GM12801 (cell line): ENCODE measurements around the gene RPSA.

ENCODE experiments used
- TF ChIP-seq, protein P1 (sequence below): IDR thresholded peaks from one replicate; pipeline ENCODE4 v1.5.1; 2011; ENCODE audit warnings: control low read depth; ENCODE audit not compliant: insufficient read length; ENCODE audit errors: extremely low read depth

RPSA gene

DNA sequence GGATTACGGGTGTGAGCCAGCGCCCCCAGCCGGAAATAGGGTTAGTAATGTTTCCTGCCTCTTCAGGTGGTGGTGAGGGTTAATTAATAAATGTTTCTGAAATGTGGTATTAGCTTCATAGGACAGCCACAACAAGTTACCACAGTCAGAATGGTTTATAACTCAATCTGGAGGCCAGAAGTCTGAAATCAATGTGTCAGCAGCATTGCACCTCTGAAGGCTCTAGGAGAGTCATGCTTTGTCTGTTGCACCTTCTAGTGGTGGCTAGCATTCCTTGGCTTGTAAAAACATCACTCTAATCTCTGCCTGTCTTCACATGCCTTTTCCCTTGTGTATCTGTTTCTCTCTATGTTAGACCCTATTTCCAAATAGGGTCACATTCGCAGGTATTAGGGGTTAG is 7.8 kb upstream of the RPSA start:
- TF ChIP-seq, protein P1, sequence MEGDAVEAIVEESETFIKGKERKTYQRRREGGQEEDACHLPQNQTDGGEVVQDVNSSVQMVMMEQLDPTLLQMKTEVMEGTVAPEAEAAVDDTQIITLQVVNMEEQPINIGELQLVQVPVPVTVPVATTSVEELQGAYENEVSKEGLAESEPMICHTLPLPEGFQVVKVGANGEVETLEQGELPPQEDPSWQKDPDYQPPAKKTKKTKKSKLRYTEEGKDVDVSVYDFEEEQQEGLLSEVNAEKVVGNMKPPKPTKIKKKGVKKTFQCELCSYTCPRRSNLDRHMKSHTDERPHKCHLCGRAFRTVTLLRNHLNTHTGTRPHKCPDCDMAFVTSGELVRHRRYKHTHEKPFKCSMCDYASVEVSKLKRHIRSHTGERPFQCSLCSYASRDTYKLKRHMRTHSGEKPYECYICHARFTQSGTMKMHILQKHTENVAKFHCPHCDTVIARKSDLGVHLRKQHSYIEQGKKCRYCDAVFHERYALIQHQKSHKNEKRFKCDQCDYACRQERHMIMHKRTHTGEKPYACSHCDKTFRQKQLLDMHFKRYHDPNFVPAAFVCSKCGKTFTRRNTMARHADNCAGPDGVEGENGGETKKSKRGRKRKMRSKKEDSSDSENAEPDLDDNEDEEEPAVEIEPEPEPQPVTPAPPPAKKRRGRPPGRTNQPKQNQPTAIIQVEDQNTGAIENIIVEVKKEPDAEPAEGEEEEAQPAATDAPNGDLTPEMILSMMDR = no peak

DNA sequence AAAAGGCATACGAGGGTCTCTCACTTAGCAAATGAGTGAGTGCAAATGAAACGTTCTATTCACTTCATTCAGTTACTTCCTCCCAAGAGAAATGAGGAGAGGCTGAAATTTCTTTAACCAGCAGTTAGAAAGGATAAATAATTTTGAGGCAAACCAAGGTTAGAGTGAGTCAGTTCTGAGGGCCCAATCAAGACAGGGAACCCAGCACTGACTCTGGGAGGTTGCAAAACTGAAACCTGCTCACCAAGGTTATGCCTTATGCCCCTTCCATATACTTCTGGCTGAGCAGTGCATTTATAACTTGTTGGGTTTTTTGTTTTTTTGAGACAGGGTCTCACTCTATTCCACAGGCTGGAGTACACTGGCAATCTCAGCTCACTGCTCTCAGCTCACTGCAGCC is 4.5 kb upstream of the RPSA start:
- TF ChIP-seq, protein P1 = no peak

DNA sequence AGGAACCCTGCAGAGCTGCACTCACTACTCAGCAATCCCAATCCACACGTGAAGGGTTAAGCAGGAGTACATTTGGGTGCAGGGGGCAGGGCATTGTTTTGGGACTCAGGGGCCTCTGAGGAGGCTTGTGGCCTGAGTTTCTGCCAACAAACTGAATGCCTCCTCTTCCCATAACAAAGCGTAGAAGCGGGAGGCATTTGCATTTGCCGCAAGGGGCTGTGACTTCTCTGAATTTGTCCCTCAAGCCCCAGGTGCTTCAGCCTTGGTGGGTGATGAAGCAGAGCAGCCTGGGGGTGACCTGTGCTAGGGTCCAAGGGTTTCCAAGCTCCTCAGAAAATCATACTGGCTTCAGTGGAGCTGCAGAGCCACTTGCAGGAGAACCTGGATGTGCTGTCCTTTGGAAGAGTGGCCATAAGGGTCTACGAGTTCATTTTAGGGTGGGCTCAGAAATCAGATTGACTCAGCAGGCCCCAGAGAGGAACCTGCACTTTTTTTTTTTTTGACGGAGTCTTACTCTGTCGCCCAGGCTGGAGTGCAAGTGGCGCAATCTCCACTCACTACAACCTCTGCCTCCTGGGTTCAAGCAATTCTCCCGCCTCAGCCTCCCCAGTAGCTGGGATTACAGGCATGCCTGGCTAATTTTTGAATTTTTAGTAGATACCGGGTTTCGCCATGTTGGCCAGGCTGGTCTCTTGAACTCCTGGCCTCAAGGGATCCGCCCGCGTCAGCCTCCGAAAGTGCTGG is 1.4 kb upstream of the RPSA start:
- TF ChIP-seq, protein P1 = no peak

DNA sequence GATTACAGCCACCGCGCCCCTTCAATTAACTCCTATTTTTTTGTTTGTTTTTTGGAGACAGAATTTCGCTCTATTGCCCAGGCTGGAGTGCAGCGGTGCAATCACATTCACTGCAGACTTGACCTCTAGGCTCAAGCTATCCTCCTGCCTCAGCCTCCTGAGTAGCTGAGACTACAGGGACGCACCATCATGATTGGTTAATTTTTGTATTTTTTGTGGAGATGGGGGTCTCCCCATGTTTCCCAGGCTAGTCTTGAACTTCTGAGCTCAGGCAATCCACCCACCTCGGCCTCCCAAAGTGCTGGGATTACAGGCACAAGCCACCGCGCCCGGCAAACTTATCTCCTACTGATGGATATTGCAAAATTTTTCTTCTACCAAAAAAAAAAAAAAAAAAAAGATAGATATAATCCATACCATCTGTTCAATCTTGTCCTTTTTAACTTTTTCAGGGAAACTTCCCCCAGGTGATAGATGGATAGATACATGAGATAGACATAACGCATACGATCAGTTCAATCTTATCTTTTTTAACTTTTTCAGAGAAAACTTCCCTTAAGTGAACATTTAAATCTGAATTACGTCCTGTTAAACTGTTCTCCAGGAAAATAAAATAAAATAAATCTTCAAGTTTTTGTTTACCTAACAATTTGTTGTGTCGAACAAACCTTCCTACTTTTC is 693 bp upstream of the RPSA start:
- TF ChIP-seq, protein P1 = no peak

DNA sequence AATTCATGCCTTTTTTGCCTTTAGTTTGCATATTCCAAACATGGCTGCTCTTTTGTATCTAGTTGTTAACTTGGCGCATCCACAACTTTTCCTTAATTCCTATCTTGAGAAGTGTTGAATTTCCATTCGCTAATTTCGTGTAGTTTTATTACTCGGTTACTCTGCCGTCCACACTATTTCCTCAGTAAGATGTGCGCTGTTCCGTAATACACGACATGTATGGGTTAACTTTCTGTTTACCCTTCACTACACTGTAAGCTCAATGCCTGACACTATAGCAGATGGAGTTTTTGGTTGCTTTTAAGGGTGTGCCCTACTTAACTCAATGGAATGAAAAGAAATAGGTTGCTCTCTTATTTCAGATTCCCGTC is 724 bp downstream of the RPSA start:
- TF ChIP-seq, protein P1 = no peak

DNA sequence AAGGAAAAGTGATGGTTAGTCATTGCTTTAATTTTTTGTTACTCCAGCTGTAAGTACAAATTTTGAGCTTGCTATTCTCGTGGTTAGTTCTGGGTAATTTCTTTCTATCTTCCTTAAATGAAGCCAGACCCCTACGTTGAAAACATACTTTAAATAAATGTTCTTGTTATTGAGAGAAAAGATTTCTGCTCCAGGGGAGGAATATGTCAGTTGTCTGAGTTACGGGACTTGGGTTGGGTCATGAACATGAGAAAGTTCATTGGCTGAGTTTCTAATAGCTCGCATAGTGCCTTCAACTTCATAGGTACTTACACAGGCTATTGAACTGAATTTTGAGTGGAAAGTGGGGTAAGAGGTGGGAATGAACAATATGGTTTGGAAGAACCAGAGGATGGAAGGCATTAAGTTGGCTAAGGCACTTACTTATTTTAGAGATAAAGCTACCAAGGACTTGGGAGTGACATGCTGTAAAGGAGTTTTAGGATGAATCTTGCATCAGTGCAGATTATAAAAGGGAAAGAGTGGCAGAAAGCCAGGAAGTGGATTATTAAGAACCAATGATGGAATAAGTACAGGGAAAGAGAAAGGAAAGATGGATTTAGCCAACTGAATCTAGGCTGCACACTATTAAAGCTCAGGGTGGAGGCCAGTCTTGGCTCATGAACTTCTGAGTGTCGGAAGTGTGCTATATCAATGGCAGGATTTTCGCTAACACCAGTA is 1.4 kb downstream of the RPSA start:
- TF ChIP-seq, protein P1 = no peak

DNA sequence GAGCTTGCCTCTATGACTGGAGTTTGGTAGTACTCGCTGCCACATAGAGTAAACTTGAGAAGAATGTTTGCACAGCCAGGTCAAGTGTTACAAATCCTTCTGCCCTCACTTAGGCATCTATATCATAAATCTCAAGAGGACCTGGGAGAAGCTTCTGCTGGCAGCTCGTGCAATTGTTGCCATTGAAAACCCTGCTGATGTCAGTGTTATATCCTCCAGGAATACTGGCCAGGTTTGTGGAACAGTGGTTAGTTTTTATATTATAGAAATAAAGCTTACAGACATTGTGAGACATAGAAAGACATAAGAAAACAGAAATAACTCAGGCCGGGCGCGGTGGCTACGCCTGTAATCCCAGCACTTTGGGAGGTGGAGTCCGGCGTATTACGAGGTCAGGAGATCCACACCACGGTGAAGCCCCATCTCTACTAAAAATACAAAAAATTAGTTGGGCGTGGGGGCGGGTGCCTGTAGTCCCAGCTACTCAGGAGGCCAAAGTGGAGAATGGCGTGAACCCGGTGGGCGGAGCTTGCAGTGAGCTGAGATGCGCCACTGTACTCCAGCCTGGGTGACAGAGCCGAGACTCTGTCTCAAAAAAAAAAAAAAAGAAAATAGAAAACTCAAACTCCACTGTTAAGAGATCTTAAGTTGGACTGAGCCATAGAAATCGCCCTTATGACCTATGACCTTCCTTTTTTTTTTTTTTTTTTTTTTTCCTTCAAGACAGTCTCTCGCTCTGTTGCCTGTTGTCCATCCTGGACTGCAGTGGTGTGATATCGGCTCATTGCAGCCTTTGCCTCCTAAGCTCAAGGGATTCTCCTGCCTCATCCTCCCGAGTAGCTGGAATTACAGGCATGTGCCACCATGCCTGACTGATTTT is 2.2 kb downstream of the RPSA start:
- TF ChIP-seq, protein P1 = no peak
